HG03175 (cell line): ENCODE data around the gene WSB2.
"Not testable (repeated sequence)": the region's sequence is repeated elsewhere in the genome, so short reads cannot be mapped to it uniquely, and the experiment has no call there.

ENCODE experiments used
- ATAC-seq: cut with Tn5 transposase; IDR thresholded peaks from one replicate; pipeline ENCODE4 v1.9.1; 2021; ENCODE audit warnings: mild to moderate bottlenecking, moderate library complexity; ENCODE audit not compliant: unreplicated experiment

WSB2 gene

GRCh38 chr12:118036672-118037411 is 24.1 kb downstream of the WSB2 start:
- no peak for ATAC-seq

- ATAC-seq = peak; percentile 81
These were observed 25.6 kb downstream of the WSB2 start for GRCh38 chr12:118035190-118036041.

- ATAC-seq = no peak
These were observed 26.4 kb downstream of the WSB2 start for GRCh38 chr12:118034429-118035189.

DNA sequence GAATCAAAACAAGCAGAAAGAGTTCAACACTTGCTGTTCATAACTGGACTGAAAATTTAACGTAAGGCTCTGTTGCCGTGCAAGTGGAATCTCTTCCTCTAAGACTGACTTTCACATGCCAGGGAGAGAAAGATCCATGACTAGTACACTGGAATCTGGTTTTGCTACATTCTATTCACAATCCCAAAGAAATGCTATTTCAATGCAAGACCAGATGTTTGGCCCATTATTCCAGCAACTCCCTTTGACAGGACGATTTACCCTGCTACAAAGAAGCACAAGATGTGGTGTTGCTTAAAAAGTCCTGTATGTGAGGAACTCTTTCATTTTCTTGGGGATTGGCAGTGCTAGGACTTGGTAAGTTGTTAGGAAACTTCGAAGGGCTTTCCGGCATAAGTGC is 27.1 kb downstream of the WSB2 start:
- no peak for ATAC-seq

DNA sequence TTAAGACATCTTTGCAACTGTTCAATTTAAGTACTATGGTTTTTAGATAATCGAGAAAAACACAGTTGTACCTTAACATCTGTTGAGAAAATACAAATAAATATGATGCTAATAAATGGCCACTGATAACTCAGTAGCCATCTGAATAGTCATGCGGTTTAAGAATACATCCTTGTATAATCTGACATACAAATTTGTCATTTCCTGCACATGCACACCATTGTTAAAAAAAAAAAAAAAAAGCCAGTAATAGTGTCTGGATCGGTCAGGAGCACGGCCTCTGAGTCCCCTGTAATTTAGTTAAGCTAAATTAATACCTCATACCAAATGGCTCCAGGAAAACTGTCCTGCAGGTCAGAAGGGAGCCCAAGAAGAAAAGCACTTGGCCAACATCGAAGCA is 27.7 kb downstream of the WSB2 start:
- no peak for ATAC-seq

- no peak for ATAC-seq
These were observed 28.8 kb downstream of the WSB2 start for GRCh38 chr12:118032188-118032587.

- ATAC-seq = no peak
These were observed 31.8 kb downstream of the WSB2 start for GRCh38 chr12:118029166-118029565.

DNA sequence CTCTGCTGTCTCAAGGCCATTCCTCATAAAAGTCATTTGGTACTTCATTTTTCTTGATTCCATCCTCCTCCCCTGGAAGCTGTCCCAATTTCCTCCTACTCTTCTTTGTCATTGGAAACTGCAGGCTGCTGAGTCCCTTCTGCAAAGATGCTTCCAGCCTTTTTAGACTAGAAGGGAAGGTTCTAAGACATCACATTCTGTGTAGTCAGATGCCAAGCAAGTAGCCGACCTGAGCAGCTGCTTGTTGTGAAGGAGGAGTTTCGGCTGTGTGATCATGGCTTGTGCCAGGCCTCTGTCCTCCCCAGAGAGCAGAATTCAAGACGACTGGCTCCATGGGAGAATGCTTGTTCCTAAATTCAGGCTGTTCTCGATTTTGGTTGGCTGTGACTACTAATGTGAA is 35.8 kb downstream of the WSB2 start:
- ATAC-seq = no peak

GRCh38 chr12:118023301-118023860 is 37.6 kb downstream of the WSB2 start:
- ATAC-seq = no peak

DNA sequence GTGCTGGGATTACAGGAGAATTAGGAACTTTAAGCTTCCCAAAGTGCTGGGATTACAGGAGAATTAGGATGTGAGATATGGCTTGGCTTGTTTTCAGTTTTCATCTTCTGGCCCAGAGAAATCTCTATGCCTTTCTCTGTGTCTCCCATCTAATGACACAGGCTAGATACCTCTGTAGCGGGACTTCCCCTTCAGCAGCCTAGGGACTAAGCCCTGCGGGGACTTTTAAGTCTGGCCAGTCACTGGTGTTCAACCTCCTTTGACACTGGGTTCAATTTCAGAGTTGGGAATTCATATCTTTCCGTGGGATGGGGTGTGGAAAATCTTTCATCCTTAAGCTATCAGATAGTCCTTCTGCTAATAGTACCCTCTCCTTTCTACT is 38.3 kb downstream of the WSB2 start:
- no peak for ATAC-seq

- ATAC-seq = not testable (repeated sequence)
These were observed 38.8 kb downstream of the WSB2 start for GRCh38 chr12:118022097-118022727.

- ATAC-seq = no peak
These were observed 40.9 kb downstream of the WSB2 start for GRCh38 chr12:118020036-118020435.

GRCh38 chr12:118017926-118018325 is 43.1 kb downstream of the WSB2 start:
- no peak for ATAC-seq

GRCh38 chr12:118016424-118017264 is 44.3 kb downstream of the WSB2 start, which contains the start of gene RFC5:
Gene RFC5 (plus strand): TSS chr12:118016703. CDS start chr12:118016828, 125 bp downstream.
- peak; percentile 98 for ATAC-seq

DNA sequence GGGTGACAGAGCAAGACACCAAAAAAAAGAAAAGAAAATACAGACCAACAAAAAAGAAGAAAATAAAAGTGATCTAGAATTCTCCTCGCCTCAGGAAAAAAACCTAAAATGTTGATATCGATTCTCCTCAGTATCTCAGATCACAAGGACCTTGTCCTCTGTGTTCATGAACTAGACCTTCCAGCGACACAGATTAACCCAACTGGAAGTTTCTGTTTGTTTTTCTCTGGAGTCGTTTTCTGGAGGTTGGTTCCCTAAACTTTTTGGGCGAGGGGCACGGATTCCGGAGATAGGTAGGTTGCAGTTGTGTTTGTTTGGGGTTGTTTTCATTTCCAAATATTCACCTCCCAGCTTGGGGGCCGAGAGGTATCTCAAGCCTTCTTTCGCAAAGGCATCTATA is 45.0 kb downstream of the WSB2 start:
- no peak for ATAC-seq

DNA sequence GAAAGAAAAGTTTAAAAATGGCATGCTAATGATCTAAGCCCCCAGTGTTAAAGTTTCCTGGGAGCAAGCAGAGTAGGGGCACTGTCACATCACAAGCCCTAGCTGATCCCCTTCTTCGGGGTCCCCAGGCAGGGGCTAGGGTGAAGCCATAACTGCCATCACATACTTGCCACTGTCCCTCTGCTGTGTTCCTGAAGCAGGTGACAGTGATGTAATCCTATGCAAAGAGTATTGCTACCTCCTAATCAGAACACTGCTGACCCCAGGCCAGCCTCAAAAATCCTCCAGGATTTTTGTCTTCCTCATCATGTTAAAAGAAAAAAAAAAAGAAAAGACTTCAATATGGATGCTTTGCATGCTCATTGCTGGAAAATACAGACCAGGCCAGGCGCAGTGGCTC is 45.7 kb downstream of the WSB2 start:
- ATAC-seq = no peak

DNA sequence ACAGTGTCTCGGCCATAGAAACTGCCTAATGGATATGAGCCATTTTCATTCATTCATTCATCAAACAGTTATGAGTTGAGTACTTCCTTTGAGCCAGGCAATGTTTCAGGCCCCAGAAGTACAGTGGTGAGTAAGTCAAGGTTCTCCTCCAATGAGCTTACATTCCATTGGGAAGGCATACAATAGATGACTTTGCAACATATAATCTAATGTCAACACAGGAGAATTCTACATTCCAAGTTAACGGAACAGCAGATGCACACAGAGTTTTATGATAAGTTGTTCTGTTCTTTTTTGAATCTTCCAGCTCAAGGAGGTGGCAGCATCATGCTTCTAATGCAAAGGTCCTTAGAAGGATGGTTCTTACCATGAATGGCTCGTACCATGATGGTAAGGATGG is 47.7 kb downstream of the WSB2 start:
- ATAC-seq = no peak

DNA sequence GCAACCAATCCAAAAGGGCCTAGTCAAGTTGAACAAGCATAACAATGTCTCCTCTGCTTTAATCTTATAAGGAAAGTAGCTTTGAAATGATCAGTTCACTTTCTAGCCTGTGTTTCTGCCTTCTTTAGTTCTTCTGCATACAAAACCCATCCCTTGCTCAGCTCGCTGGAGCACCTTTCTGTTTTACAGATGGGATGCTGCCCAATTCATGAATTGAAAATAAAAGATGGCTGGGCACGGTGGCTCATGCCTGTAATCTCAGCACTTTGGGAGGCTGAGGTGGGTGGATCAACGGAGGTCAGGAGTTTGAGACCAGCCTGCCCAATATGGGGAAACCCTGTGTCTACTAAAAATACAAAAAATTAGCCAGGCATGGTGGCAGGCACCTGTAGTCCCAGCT is 49.0 kb downstream of the WSB2 start:
- no peak for ATAC-seq

DNA sequence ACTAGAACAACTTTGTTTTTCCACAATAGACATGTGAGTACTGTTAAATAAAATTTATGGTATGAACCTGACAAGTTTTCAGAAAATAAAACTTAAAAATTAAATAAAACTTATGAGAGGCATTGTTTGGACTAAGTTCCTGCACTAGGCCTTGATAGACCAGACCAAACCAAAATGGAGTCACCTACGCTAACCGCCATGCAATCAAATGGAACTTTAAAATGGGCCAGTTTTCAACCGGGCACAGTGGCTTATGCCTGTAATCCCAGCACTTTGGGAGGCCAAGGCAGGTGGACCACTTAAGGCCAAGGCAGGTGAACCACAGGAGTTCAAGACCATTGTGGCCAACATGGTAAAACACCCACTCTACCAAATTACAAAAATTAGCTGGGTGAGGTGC is 49.6 kb downstream of the WSB2 start:
- ATAC-seq = no peak

DNA sequence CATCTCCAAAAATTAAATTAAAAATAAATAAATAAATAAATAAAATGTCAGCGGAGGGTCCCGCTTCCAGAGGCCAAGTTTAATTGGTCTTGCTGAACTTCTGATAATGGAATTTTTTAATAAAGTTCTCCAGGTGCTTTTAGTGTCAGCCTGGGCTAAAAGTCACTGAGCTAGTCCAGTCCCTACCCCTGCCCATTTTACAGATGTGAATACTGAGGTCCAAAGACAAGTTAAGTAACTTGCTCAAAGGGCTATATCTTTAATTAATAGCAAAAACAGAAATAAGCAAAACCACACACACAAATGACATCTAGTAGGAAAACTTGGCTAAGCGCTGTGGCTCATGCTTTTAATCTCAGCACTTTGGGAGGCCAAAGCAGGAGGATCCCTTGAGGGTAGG is 50.1 kb downstream of the WSB2 start:
- ATAC-seq = no peak
